Tibial nerve (tissue), 4 donors: ENCODE measurements around the gene EXOC2. TPM values are rescaled to one million over a fixed set of nuclear protein-coding genes. Genes with fewer than 3 reads are reported as not detected.

Experiments used
- DNase-seq, 2 donors: peaks; one replicate each; pipeline ENCODE4 v3.0.0-alpha.2; 2019; ENCODE audit warnings: low spot score in 2 of 2
- H3K27ac ChIP-seq, 4 donors: fragments of 200-600 bp; sonication (generic) in 3 of 4; one replicate each; pipeline ENCODE4 v1.5.1; 2017 to 2019; ENCODE audit warnings: mild to moderate bottlenecking in 1 of 4
- H3K27me3 ChIP-seq, 2 donors: fragments of 200-600 bp; sonication (generic) in 1 of 2; one replicate each; pipeline versions ENCODE4 v1.5.1 to v1.6.0; 2017 to 2019
- H3K36me3 ChIP-seq, 3 donors: fragments of 200-600 bp; sonication (generic); one replicate each; pipeline ENCODE4 v1.5.1; 2018 to 2019
- H3K4me1 ChIP-seq, 4 donors: fragments of 200-600 bp; sonication (generic) in 3 of 4; one replicate each; pipeline ENCODE4 v1.5.1; 2017 to 2019
- H3K4me3 ChIP-seq, 4 donors: fragments of 200-600 bp; sonication (generic) in 3 of 4; one replicate each; pipeline ENCODE4 v1.5.1; 2017 to 2019; ENCODE audit warnings: mild to moderate bottlenecking in 1 of 4, moderate library complexity in 1 of 4
- H3K9me3 ChIP-seq, 4 donors: fragments of 200-600 bp; sonication (generic) in 3 of 4; one replicate each; pipeline ENCODE4 v1.5.1; 2017 to 2019
- EP300 ChIP-seq, 2 donors: sonication (generic); formaldehyde crosslinking; IDR thresholded peaks; one replicate each; pipeline ENCODE4 v1.6.1; 2017; ENCODE audit warnings: antibody characterized with exemption in 2 of 2, mild to moderate bottlenecking in 1 of 2
- POLR2A ChIP-seq, 2 donors: fragments of 450-650 bp; IDR thresholded peaks; one replicate each; pipeline ENCODE4 v1.6.1; 2017; ENCODE audit warnings: antibody characterized with exemption in 2 of 2, mild to moderate bottlenecking in 2 of 2, moderate library complexity in 2 of 2
- WGBS, 2 donors: methylation state at CpG; one replicate each; pipeline ENCODE4 v1.1.5; 2018; 5-methylcytosine and 5-hydroxymethylcytosine counted together
- total RNA-seq, 4 donors: library from RNA; depleted of rRNA; stranded (reverse); fragments of >200 nt; gene quantifications; one replicate each; pipeline ENCODE4 v1.1.0, GENCODE V29; 2016
- TF ChIP-seq, protein P1 (sequence below), 5 experiments: fragments of 200-600 bp in 3 of 5; fragments of 450-650 bp in 2 of 5; sonication (generic) in 3 of 5; IDR thresholded peaks; one replicate each; pipeline ENCODE4 v1.5.1; 2016 to 2019; ENCODE audit warnings: antibody characterized with exemption in 5 of 5, mild to moderate bottlenecking in 3 of 5, moderate library complexity in 2 of 5

EXOC2 gene
- total RNA-seq, 4 donors from 2014 or later: 20.8 to 30.0 (median 24.1) TPM

DNA sequence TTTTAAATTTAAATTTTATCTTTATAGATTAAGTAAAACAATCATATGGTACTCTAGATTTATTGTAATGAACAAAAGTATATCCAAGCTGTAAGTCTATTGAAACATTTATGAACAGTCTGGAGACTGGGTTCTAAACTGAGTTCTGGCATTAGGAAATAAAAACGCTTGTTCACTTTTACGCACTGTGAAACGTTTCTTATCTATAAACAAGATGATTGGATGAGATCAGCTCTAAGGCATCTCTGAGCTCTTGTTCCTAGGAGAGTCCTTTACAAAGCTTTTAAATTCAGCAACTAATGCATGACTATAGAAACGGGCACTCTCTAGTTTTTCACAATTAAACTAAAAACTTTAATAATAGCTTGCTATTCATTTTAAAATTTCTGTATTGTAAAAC is 42.8 kb downstream of the EXOC2 start:
- Histone ChIP-seq H3K27ac (no peak overlapping the region), H3K4me1 (peaks cover 0 to 3% (median 0%) of the 10 kb centered on the region in 4 donors), H3K4me3 (no peak overlapping the region), H3K9me3 (peaks cover 0 to 12% (median 2%) of the 10 kb centered on the region in 4 donors), H3K36me3 (peaks cover 0 to 10% (median 0%) of the 10 kb centered on the region in 3 donors), H3K27me3 (no peaks in the 10 kb centered on the region)
- no peak for DNase-seq
- WGBS, 2 donors: 49 to 52% methylated on average over 4 of the region's 4 CpGs
- TF ChIP-seq, protein P1, sequence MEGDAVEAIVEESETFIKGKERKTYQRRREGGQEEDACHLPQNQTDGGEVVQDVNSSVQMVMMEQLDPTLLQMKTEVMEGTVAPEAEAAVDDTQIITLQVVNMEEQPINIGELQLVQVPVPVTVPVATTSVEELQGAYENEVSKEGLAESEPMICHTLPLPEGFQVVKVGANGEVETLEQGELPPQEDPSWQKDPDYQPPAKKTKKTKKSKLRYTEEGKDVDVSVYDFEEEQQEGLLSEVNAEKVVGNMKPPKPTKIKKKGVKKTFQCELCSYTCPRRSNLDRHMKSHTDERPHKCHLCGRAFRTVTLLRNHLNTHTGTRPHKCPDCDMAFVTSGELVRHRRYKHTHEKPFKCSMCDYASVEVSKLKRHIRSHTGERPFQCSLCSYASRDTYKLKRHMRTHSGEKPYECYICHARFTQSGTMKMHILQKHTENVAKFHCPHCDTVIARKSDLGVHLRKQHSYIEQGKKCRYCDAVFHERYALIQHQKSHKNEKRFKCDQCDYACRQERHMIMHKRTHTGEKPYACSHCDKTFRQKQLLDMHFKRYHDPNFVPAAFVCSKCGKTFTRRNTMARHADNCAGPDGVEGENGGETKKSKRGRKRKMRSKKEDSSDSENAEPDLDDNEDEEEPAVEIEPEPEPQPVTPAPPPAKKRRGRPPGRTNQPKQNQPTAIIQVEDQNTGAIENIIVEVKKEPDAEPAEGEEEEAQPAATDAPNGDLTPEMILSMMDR (IDR thresholded peaks at IDR 0.05): no peak
- TF ChIP-seq EP300 (IDR thresholded peaks at IDR 0.05) (no peak), POLR2A (IDR thresholded peaks at IDR 0.05) (no peak)

DNA sequence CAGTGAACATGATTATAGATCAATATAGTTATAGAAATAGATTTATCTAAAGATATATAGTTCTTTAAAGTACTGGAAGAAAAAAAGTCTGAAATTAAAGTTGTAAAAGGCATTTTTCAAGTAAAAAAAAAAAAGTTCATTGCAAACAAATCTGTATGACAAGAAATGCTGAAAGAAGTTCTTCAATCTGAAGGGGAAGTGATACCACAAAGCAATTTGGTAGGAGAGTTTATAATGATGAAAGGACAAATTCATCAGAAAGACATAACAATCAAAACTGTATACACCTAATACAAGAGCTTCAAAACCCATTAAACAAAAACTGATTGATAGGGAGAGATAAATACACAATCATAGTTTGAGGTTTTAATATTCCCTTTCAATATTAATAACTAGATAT is 50.1 kb downstream of the EXOC2 start:
- no peak overlapping the region for H3K27ac ChIP-seq
- peaks cover 0 to 3% (median 0%) of the 10 kb centered on the region in 4 donors for H3K4me1 ChIP-seq
- no peaks in the 10 kb centered on the region for H3K36me3 ChIP-seq
- H3K27me3 ChIP-seq: no peaks in the 10 kb centered on the region
- H3K9me3 ChIP-seq: no peaks in the 10 kb centered on the region
- no peak overlapping the region for H3K4me3 ChIP-seq
- TF ChIP-seq, protein P1 (IDR thresholded peaks at IDR 0.05): no peak
- TF ChIP-seq EP300 (IDR thresholded peaks at IDR 0.05): no peak
- no peak for TF ChIP-seq POLR2A (IDR thresholded peaks at IDR 0.05)
- no peak for DNase-seq

DNA sequence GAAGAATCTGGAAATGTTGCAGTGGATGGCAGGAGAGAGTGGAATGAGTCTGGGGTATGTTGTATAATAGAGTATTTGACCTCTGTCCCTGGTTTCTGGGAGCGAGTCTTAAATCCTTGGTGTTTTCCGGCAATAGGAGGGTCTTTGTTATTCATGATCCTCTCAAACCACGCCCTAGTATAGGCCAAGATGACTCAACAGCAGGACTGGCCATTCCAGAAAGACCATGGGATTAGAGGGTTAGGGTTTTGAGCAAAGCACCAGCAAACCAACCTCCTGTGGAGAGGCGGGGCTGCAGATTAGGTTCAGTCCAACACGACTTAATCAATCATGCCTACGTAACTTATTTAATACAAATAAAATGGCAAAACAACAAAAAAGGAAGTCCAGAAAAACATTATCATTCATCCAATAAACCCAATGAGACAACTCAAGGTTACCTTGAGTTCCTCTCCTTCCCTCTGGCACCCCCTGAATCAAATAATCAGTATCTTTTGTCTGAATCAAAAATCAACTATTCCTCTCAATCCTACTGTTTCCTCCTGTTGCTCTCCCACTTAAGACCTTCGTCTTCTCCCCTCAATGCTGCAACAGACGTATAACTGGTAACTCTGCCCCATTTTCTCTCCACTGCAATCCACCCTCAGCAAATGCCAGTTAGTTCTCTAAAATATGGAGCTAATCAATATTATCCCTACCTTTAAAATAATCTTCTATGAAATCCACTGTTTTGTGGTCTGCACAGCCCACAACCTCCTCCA is 51.5 kb downstream of the EXOC2 start:
- TF ChIP-seq, protein P1 (IDR thresholded peaks at IDR 0.05): no peak
- TF ChIP-seq EP300 (IDR thresholded peaks at IDR 0.05) (no peak), POLR2A (IDR thresholded peaks at IDR 0.05) (no peak)
- no peak overlapping the region for H3K27ac ChIP-seq
- H3K4me3 ChIP-seq: no peak overlapping the region
- no peak for DNase-seq
- H3K4me1 ChIP-seq: peaks cover 0 to 3% (median 0%) of the 10 kb centered on the region in 4 donors
- H3K9me3 ChIP-seq: no peaks in the 10 kb centered on the region
- H3K36me3 ChIP-seq: peaks cover 0 to 7% (median 0%) of the 10 kb centered on the region in 3 donors
- 91 to 95% methylated on average over 8 of the region's 8 CpGs for WGBS, 2 donors
- H3K27me3 ChIP-seq: no peaks in the 10 kb centered on the region

DNA sequence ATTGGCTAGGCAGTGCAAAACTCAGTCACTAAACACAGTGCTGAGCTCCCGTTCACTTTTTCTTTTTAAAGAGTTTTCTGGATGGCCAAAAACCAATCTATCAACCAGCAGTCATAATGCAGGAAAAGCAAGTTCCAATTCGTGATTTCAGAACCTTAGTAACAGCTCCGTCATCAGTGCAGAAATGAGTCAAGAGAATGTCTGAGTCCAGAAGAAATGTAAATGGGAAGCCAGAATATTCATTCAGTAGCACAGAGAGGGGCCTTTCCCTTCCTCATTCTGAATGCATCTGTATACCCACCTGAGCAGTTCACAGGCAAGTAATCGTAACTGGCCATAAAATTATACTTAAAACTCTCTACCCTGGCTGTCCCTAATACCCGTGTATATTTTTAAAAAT is 56.5 kb downstream of the EXOC2 start:
- Histone ChIP-seq H3K9me3 (no peaks in the 10 kb centered on the region), H3K36me3 (peaks cover 0 to 24% (median 0%) of the 10 kb centered on the region in 3 donors), H3K4me1 (peaks cover 0 to 4% (median 0%) of the 10 kb centered on the region in 4 donors), H3K27ac (no peak overlapping the region), H3K4me3 (no peak overlapping the region), H3K27me3 (no peaks in the 10 kb centered on the region)
- no peak for DNase-seq
- WGBS, 2 donors: 67 to 81% methylated on average over 5 of the region's 5 CpGs
- TF ChIP-seq POLR2A (IDR thresholded peaks at IDR 0.05): no peak
- TF ChIP-seq, protein P1 (IDR thresholded peaks at IDR 0.05): no peak

DNA sequence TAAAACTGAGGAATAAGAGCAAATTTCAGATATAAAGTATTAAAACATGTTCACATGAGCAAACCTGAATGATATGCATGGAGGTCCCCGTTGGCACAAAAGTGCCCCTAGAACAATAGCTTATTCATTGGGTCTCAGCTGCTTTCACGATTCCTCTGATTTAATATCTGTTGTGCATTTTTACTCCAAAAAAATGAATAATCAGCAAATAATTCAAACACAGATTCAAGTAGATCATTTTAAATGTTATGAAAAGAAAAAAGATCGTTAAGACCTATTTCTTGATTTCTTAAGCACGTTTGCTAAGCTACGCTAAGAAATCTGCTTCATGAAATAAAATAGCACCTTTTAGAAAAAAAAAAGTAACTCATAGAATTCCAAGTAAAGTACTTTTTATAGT is 57.7 kb downstream of the EXOC2 start:
- peaks cover 0 to 32% (median 0%) of the 10 kb centered on the region in 3 donors for H3K36me3 ChIP-seq
- H3K4me3 ChIP-seq: no peak overlapping the region
- peaks cover 0 to 4% (median 0%) of the 10 kb centered on the region in 4 donors for H3K4me1 ChIP-seq
- 43 to 49% methylated on average over 5 of the region's 5 CpGs for WGBS, 2 donors
- no peak overlapping the region for H3K27ac ChIP-seq
- no peaks in the 10 kb centered on the region for H3K9me3 ChIP-seq
- no peaks in the 10 kb centered on the region for H3K27me3 ChIP-seq
- DNase-seq: no peak
- no peak for TF ChIP-seq EP300 (IDR thresholded peaks at IDR 0.05)
- TF ChIP-seq, protein P1 (IDR thresholded peaks at IDR 0.05): no peak
- no peak for TF ChIP-seq POLR2A (IDR thresholded peaks at IDR 0.05)
